Mammary epithelial cell (primary cell): ENCODE measurements around the gene ZFHX3.

ENCODE experiments used
- CTCF ChIP-seq, 2 donors: IDR thresholded peaks in 1 of 2; conservative IDR thresholded peaks in 1 of 2; 2 replicates each; pipeline ENCODE4 v1.5.1; 2011 to 2012; ENCODE audit warnings: inconsistent platforms in 2 of 2, low read length in 2 of 2, mild to moderate bottlenecking in 2 of 2, control low read depth in 1 of 2, low read depth in 1 of 2; ENCODE audit not compliant: insufficient read depth in 1 of 2; ENCODE audit errors: extremely low read depth in 1 of 2
- EZH2 ChIP-seq: IDR thresholded peaks from 2 replicates; pipeline ENCODE4 v1.6.1; 2012; ENCODE audit warnings: low read length, inconsistent platforms, borderline replicate concordance

- TF ChIP-seq EZH2: no peak
- no peak for TF ChIP-seq CTCF (conservative IDR thresholded peaks at IDR 0.05 in 1 of 2, IDR thresholded peaks at IDR 0.05 in 1 of 2; ENCODE audit: extremely low read depth in 1 of 2, insufficient read depth in 1 of 2, low read depth in 1 of 2, low read length in 2 of 2)
These were observed 139.4 kb downstream of the ZFHX3 start for GRCh38 chr16:72908362-72909167.
